ENCODE measurements around the gene TET3.
"Not testable (repeated sequence)": the region's sequence is repeated elsewhere in the genome, so short reads cannot be mapped to it uniquely, and the experiment has no call there.

Gene TET3

DNA sequence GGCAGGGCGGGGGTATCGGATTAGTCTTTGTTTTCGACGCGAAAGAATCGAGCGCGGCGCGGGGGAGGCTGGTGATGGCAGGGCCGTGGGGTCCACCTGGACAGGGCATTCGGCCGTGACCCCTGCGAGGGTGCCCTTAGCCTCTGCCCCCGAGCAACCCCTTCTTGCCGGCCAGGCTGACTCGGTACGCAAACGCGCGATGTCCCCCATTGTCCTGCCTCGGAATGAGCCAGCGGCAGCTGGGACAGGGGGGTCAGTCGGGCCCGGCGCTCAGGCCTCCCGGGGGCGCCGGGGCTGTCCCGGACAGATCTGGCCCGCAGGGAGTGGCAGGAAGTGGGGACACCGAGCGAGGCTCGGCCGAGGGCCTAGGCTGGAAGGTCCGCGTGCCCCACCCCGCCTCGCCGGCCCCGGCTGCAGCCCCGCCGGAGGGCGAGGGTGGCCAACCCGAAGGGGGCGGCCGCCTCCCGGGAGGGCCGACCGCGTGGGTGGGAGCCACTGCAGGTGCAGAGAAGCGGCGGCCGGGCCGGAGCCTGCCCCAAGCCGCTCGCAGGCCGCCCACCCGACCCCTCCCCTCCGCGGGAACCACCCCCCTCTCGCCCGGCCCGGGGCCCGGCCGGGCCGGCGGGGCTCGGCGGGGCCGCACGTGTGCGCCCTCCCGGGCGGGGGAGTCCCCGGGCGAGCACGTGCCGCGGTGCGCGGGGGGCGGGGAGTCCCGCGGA, at the start of gene TET3:
Gene TET3 (plus strand): TSS at position 708 of the 719 bp plus-strand sequence. CDS start 1,494 bp downstream, outside the sequence.
- DNase-seq (ENCODE audit: low read depth in 1 of 2, low spot score in 1 of 2) = peak in 1 of 2 donors; percentile 57

DNA sequence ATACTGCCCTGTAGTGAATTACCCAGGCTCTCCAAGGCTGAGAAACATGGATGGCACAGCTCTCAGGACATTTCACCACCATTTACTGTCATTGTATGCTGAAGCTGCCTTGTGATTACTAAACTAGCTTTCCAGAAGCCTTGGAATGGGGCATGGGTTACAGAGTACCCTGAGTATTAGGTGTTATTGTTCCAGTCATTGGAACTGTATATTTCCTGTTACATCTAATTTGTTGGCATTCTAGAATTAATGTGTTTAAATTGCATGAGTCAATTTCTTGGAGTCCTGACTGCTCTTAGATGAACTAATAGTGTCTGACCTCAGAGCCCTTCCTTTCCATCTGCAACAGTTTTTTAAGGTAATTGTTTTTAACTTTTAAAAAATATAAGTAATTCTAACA, 49.1 kb upstream of the TET3 start:
- DNase-seq (ENCODE audit: low read depth in 1 of 2, low spot score in 1 of 2) = no peak

GRCh38 chr2:73937103-73937885, 47.4 kb upstream of the TET3 start:
- DNase-seq (ENCODE audit: low read depth in 1 of 2, low spot score in 1 of 2) = no peak

DNA sequence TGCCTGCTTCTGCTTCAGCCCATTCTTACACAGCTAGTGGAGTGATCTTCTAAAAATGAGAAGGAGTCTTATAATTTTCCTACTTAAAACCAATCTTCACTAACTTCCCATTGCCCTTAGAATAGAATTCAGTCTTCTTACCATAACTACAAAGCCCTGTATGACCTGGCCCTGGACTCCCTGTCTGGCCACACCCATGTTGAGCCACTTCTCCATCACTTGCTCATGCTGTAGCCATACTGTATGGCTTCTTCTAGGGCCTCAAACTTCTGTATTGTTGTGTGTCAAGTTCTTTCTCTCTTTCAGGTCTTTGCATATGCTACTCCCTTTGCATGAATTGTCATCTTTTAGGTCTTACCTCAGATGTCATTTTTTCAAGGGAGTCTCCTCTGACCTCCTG, 46.8 kb upstream of the TET3 start:
- no peak for DNase-seq (ENCODE audit: low read depth in 1 of 2, low spot score in 1 of 2)

DNA sequence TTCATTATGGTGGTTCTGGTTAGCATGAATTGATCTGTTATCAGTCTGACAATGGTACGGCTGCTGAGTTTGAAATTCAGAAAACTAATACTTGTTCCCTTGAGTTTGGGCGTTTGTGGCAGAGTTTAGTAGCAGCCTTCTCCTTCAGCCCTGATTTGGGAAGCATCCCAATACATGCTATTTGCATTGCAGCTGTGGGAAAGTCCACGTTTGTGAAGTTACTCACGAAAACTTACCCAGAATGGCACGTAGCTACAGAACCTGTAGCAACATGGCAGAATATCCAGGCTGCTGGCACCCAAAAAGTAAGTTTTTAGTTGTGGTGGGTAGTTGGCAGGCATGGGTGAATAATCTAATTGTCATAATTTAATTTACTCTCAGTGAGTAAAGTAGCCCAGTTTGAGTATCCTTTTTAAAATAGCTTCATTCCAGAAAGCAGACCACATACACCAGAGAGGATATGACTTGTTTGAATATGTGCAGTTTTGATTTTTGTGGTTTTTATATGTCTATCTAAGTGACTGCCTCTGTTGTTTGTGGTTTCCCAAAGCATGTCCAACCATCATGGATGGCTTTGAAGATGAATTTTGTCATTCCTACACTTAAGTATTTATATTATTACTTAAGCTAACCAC, 45.9 kb upstream of the TET3 start:
- DNase-seq (ENCODE audit: low read depth in 1 of 2, low spot score in 1 of 2) = no peak

GRCh38 chr2:73939419-73939818, 45.3 kb upstream of the TET3 start:
- no peak for DNase-seq (ENCODE audit: low read depth in 1 of 2, low spot score in 1 of 2)

DNA sequence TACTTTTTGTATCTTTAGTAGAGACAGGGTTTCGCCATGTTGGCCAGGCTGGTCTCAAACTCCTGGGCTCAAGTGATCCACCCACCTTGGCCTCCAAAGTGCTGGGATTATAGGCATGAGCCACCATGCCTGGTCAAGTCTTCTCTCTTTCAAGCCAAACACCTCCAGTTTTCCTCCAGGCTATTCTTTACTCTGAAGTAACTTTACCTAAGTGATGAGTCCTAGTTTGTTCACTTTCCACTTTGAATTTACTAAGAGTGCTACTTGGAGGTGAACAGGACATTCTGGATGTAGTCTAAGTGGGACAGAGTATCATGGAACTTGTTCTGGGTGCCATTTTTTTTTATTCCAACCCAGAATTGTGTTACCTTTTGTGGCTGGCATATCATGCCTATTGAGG, 44.6 kb upstream of the TET3 start:
- DNase-seq (ENCODE audit: low read depth in 1 of 2, low spot score in 1 of 2) = not testable (repeated sequence)

DNA sequence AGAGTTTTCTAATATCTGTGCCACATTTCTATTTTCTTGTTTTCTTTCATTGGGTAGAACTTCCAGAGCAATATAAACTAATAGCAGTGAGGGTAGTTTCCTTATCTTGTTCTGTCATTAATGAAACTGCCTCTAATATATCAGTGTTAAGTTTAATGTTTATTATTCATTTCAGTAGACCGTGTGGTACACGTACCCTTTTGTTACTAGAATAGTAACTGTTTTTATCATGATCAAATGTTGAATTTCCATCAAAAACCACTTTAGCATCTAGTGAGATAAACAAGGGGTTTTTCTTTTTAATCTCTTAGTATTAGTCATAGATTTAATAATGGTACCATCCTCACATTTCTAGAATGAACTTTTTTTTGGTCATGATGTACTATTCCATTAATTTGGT, 42.0 kb upstream of the TET3 start:
- no peak for DNase-seq (ENCODE audit: low read depth in 1 of 2, low spot score in 1 of 2)

DNA sequence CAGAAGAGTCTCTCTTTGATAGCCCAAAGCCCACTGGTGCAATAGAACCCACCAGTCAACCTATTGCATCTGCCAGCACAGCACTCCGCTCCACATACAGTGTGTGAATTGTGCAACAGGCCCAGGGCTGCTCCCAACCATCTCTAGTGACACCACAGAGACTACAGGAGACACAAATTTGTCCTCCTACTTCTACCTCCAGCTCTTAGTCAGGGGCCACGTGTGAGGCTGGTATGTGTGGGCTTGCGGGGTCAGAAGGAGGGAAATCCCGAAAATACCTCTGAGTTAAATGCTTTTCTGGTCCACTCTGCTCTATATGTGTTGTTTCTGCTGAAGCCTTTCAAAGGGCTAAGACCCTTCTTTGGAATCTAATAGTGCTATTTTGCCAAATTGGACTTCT, 40.0 kb upstream of the TET3 start:
- DNase-seq (ENCODE audit: low read depth in 1 of 2, low spot score in 1 of 2) = no peak

DNA sequence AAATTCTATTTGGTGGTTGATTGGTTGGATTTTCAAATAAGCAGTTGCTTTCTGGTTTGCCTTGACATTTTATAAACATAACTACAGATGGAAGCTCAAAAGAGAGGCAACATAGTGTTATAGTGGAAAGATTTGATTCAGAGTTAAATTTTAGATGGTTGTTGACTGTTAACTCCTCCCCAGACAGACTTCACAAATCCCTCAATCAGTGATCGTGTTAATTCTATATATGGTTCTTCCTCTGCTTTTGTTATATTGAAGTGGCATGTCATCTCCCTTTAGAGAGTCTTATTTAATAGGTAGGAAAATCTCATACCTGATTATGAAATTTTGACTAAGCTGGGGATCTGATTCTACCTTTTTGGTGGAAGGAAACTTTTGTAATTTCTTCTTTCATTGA, 38.5 kb upstream of the TET3 start:
- no peak for DNase-seq (ENCODE audit: low read depth in 1 of 2, low spot score in 1 of 2)

DNA sequence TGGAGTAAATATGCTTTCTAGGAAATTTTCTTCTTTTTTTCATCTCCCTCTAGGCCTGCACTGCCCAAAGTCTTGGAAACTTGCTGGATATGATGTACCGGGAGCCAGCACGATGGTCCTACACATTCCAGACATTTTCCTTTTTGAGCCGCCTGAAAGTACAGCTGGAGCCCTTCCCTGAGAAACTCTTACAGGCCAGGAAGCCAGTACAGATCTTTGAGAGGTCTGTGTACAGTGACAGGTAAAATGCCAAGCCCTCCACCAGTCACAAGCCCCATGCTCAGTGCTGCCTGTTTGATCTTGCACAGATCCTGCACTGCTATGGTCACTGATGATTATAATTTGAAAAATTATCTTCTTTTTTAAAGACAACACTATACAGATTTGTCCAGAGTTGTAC, 38.0 kb upstream of the TET3 start:
- no peak for DNase-seq (ENCODE audit: low read depth in 1 of 2, low spot score in 1 of 2)

- DNase-seq (ENCODE audit: low read depth in 1 of 2, low spot score in 1 of 2) = no peak
Measured at GRCh38 chr2:73947412-73948018, 37.2 kb upstream of the TET3 start.

GRCh38 chr2:73949802-73950201, 34.9 kb upstream of the TET3 start:
- DNase-seq (ENCODE audit: low read depth in 1 of 2, low spot score in 1 of 2) = no peak

DNA sequence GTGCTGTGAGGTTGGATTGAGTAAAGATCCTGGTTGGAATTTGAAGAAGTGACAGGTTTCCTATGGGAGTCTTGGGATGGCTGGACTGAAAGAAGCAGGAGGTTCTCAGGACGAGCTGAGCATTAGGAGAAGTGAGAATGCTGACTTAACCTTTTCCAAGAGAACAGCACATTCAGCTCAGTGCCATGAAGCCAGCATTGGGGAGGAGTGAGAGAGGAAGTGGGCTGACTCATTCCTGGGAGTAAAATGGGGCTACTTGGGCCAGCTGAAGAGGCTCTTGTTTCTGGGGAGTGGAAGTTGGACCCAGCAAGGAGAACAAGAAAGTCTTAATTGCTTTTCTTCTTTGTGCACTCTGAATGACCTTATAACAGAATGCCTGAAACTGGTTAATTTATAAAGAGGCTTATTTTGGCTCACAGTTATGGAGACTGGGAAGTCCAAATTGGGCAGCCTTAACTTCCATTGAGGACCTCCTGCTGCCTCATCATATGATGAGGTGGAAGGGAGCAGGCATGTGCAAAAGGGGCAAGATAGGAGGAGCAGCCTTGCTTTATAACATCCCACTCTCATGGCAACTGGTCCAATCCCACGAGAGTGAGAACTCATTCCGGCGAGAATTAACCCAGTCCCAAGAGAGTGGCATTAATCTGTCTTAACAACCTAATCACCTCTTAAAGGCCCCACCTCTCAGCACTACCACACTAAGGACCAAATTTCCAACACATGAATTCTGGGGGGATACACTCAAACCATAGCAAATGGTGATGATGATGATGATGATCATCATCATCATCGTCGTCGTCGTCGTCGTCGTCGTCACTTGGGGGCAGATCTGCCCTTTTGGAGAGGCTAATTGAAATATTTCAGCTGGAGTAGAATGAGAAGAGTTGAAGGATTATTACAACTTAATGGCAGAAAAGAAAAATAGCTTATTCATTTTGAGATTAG, 31.9 kb upstream of the TET3 start:
- DNase-seq (ENCODE audit: low read depth in 1 of 2, low spot score in 1 of 2) = no peak

DNA sequence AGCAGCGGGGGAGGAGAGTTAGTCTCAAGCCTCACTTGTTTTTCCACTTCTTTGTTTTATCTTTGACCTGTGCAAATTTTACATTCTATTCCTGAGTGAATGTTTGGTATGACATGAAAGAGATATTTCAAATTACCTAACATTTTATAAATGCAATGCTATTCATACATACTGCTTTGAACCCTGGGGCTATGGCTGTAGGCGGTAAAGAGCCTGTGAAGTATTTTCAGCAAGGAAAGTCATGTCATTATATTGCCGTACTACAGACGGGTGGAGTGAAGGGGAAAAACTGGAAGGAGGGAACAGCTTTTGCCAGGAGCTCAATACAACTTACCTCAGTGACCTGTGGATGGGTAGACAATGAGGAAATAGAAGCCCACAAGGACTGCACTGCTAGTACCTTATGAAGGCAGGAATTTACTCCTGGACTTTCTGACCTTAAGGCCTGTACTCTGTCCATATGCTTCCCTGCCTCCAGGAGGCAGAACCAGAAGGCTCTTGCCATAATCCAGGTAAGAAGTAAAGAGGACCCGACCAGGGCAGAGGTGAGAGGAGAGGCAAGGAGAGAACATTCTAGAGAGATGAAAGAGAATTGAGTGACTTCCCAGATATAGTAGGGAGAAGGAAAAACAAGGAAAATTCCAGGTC, 28.4 kb upstream of the TET3 start:
- no peak for DNase-seq (ENCODE audit: low read depth in 1 of 2, low spot score in 1 of 2)

DNA sequence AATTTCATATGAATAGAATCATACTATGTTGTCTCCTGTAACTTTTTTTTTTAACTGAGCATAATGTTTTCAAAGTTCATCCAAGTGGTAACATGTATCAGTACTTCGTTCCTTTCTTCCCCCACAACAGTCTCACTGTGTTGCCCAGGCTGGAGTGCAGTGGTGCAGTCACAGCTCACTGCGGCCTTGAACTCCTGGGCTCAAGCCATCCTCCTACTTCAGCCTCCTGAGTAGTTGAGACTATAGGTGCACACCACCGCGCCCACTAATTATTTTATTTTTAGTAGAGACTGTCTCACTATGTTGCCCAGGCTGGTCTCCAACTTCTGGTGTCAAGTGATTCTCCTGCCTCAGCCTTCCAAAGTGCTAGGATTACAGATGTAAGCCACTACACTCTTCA, 23.4 kb upstream of the TET3 start:
- no peak for DNase-seq (ENCODE audit: low read depth in 1 of 2, low spot score in 1 of 2)

- DNase-seq (ENCODE audit: low read depth in 1 of 2, low spot score in 1 of 2) = no peak
Measured at GRCh38 chr2:73961823-73962615, 22.7 kb upstream of the TET3 start.

DNA sequence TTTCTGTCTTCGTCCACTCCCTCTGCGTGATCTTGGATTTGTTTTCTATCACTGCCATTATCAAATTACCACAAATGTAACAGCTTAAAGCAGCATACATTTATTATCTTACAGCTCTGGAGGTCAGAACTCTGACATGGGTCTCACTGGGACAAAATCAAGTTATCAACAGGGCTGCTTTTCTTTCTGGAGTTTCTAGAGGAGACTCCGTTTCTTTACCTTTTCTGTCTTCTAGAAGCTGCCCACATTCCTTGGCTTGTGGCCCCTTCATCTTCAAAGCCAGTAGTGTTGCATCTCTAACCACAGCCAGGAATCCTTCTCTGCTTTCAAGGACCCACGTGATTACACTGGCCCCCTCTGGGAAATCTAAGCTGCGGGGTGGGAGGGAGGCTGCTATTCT, 21.9 kb upstream of the TET3 start:
- DNase-seq (ENCODE audit: low read depth in 1 of 2, low spot score in 1 of 2) = no peak

DNA sequence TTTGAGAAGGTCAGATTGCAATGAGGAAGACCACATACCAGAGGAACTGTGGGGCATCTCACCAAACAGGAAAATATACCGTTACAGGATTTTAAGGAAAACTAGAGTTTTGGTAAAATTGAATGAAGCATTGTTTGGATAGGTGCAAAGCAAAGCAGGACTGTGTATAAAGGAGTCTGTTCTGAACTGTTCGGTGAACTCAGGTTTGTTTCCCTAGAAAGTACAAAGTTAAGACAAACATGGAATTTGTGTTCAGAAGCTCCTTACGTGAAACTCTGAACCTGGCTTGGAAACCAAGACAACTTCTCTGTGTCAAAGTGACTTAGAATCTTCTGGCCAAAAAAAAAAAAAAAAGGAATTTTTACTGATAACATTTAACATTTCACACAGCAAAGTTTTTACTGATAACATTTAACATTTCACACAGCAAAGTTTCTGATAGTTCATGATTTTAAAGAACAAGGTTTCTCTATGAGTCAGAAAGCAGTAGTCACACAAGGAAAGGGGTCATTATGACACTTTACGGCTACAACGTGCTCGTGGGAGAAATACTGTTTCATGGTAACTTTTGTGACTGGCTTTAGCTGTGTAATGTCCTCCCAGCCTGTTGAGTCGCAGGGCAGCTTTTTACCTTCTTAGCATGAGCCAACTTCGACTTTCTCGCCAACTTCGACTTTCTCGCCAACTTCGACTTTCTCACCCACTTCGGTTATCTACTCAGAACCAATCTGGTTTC, 21.2 kb upstream of the TET3 start:
- peak in 1 of 2 donors; percentile 30 for DNase-seq (ENCODE audit: low read depth in 1 of 2, low spot score in 1 of 2)
